ENCODE results near the gene SLC34A1.
A peak's percentile ranks its signal among the peaks of the same experiment; 100 is the strongest.

SLC34A1 gene

DNA sequence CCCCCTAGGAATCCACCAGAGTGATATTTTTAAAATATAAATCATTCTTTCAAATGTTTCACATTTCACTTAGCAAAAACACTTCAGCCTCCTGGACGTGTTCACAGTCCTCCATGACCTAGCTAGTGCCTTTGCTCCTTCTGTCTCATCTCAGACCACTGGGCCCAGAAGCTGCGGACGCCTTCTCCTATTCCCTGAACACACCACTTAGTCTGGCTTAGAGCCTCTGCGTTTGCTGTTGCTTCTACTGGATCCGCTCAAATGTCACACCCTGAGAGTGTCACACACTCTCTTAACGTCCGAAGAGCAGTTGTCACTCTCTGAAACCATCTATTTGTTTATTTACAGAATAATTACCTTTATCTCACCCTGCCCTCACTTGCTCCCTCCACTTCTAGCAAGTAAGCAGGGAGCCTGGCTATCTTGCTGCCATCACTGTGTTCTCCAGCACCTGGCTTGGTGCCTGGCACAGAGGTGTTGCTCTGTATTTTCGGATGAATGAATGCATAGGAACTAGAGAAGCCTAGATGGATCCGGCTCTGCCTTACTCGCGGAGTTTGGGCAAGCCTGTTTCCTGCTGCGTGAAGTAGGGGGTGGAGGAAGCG, 41.1 kb downstream of the SLC34A1 start:
- peaks cover 19% of the 10 kb centered on the region for H4K20me1 ChIP-seq (ENCODE audit: insufficient read depth, low read length, poor library complexity, severe bottlenecking)
- peak overlapping the region; percentile 69 for H3K9ac ChIP-seq (ENCODE audit: low read depth, low read length, poor library complexity, severe bottlenecking)
- no peaks in the 10 kb centered on the region for H3K9me3 ChIP-seq (ENCODE audit: insufficient read depth, low read depth, low read length)
- H3K4me3 ChIP-seq (ENCODE audit: low read length, poor library complexity, severe bottlenecking): peak overlapping the region; percentile 79
- TF ChIP-seq EZH2phosphoT487 (IDR thresholded peaks at IDR 0.05; ENCODE audit: borderline replicate concordance): no peak
- TF ChIP-seq, protein P1, sequence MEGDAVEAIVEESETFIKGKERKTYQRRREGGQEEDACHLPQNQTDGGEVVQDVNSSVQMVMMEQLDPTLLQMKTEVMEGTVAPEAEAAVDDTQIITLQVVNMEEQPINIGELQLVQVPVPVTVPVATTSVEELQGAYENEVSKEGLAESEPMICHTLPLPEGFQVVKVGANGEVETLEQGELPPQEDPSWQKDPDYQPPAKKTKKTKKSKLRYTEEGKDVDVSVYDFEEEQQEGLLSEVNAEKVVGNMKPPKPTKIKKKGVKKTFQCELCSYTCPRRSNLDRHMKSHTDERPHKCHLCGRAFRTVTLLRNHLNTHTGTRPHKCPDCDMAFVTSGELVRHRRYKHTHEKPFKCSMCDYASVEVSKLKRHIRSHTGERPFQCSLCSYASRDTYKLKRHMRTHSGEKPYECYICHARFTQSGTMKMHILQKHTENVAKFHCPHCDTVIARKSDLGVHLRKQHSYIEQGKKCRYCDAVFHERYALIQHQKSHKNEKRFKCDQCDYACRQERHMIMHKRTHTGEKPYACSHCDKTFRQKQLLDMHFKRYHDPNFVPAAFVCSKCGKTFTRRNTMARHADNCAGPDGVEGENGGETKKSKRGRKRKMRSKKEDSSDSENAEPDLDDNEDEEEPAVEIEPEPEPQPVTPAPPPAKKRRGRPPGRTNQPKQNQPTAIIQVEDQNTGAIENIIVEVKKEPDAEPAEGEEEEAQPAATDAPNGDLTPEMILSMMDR (conservative IDR thresholded peaks at IDR 0.05; ENCODE audit: low read length): no peak
- peak overlapping the region; percentile 70 for H3K4me2 ChIP-seq (ENCODE audit: low read depth, low read length, poor library complexity, severe bottlenecking)
- H3K4me1 ChIP-seq (ENCODE audit: insufficient read depth, low read length, poor library complexity, severe bottlenecking): peaks cover 26% of the 10 kb centered on the region
- no peaks in the 10 kb centered on the region for H3F3A ChIP-seq (ENCODE audit: low read depth)
- H3K36me3 ChIP-seq (ENCODE audit: insufficient read depth, low read length): no peaks in the 10 kb centered on the region
- H3K79me2 ChIP-seq (ENCODE audit: insufficient read depth, low read length): peaks cover 36% of the 10 kb centered on the region
- no peaks in the 10 kb centered on the region for H3K27me3 ChIP-seq (ENCODE audit: insufficient read depth, low read length, poor library complexity, severe bottlenecking)
- H2AFZ ChIP-seq (ENCODE audit: low read length): no peak overlapping the region
- H3K9me2 ChIP-seq (replicated peaks; ENCODE audit: low read depth, low read length): no peaks in the 10 kb centered on the region

DNA sequence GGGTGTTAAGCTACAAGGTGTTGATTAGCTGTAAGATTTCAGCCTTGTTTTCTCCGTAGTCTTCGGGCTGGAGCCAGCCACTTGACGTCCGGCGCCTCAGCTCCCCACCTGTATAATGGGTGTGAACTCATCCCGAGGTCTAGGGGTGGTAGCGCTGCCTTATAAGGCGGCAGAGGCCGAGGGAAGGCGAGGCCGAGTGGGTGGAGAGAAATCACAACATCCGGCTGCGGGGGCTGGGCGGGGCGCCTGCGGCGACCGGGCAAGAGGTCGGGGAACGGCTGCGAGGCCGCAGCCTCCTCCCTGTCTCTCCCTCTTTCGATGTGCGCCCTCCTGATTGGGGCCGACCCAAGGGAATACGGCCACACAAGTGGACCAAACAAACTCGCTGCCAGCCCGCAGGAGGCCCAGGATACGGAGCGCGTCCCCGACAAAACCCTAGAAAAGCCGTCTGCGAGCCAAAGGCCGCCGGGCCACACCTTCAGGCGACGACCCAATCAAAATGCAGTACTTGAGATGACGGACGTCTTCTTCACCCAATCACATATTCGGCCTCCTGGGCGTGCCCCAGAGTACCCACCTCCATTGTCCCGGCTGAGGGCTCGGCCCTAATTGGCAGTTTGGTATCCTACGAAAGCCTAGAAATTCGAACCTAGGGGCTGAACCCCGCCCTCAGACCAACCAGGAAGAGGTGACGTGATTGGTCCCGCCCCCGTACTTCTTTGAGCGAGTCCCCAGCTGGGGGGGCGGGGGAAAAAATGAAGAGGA, 41.7 kb downstream of the SLC34A1 start:
- no peaks in the 10 kb centered on the region for H3K9me3 ChIP-seq (ENCODE audit: insufficient read depth, low read depth, low read length)
- H3K79me2 ChIP-seq (ENCODE audit: insufficient read depth, low read length): peaks cover 43% of the 10 kb centered on the region
- H3K27me3 ChIP-seq (ENCODE audit: insufficient read depth, low read length, poor library complexity, severe bottlenecking): no peaks in the 10 kb centered on the region
- H3K4me3 ChIP-seq (ENCODE audit: low read length, poor library complexity, severe bottlenecking): peak overlapping the region; percentile 79
- peak overlapping the region; percentile 93 for H2AFZ ChIP-seq (ENCODE audit: low read length)
- H3K4me1 ChIP-seq (ENCODE audit: insufficient read depth, low read length, poor library complexity, severe bottlenecking): peaks cover 33% of the 10 kb centered on the region
- H4K20me1 ChIP-seq (ENCODE audit: insufficient read depth, low read length, poor library complexity, severe bottlenecking): peaks cover 19% of the 10 kb centered on the region
- H3K9me2 ChIP-seq (replicated peaks; ENCODE audit: low read depth, low read length): no peaks in the 10 kb centered on the region
- TF ChIP-seq, protein P1 (conservative IDR thresholded peaks at IDR 0.05; ENCODE audit: low read length): no peak
- no peak for TF ChIP-seq EZH2phosphoT487 (IDR thresholded peaks at IDR 0.05; ENCODE audit: borderline replicate concordance)
- peak overlapping the region; percentile 70 for H3K4me2 ChIP-seq (ENCODE audit: low read depth, low read length, poor library complexity, severe bottlenecking)
- no peaks in the 10 kb centered on the region for H3K36me3 ChIP-seq (ENCODE audit: insufficient read depth, low read length)
- H3F3A ChIP-seq (ENCODE audit: low read depth): no peaks in the 10 kb centered on the region
- H3K9ac ChIP-seq (ENCODE audit: low read depth, low read length, poor library complexity, severe bottlenecking): peak overlapping the region; percentile 69

DNA sequence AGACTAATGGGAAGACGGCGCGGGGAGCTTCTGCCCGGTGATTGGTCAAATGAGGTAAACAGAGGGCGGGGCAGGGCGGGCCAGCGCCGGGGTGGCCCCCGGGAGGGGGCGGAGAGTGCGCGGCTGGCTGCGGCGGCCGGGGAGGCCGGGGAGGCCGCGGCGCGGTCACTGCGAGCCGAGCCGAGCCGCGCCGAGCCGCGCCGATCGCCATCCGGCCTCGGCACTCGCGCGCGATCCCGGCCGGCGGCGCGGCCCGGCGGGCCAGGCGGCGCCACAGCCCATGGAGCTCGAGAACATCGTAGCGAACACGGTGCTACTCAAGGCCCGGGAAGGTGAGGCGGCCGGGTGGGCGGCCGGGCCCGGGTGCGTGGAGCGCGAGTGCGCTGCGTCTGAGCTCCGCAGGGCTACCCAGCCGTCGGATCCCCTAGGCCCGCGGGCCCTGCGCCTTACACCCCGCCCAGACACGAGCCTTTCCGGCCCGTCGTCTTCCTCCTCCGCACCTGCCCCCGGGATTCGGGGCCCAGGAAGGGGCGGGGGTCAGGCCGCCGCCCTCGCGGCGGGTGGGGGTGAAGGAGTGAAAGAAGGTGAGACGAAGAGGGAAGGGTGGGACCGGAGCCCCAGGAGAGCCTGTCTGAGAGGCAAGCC, 42.5 kb downstream of the SLC34A1 start, which contains the start of gene GRK6:
Gene GRK6, plus strand, starts transcription at position 111 of the 645 bp plus-strand sequence. Its CDS starts 170 bp downstream, at position 281.
- Histone ChIP-seq H2AFZ (ENCODE audit: low read length) (peak within 1 kb of the TSS; percentile 93), H3K9ac (ENCODE audit: low read depth, low read length, poor library complexity, severe bottlenecking) (peak within 1 kb of the TSS; percentile 97), H3F3A (ENCODE audit: low read depth) (no peaks in the 10 kb centered on the region)

More for the DNA sequence above, 42.5 kb downstream of the SLC34A1 start, which contains the start of gene GRK6:
- no peaks in the 10 kb centered on the region for H3K9me2 ChIP-seq (replicated peaks; ENCODE audit: low read depth, low read length)
- H3K36me3 ChIP-seq (ENCODE audit: insufficient read depth, low read length): no peaks in the 10 kb centered on the region
- no peaks in the 10 kb centered on the region for H3K9me3 ChIP-seq (ENCODE audit: insufficient read depth, low read depth, low read length)
- peak within 1 kb of the TSS; percentile 99 for H3K4me2 ChIP-seq (ENCODE audit: low read depth, low read length, poor library complexity, severe bottlenecking)
- H3K79me2 ChIP-seq (ENCODE audit: insufficient read depth, low read length): peaks cover 46% of the 10 kb centered on the region
- peak within 1 kb of the TSS; percentile 95 for H3K4me3 ChIP-seq (ENCODE audit: low read length, poor library complexity, severe bottlenecking)
- H3K27me3 ChIP-seq (ENCODE audit: insufficient read depth, low read length, poor library complexity, severe bottlenecking): no peaks in the 10 kb centered on the region
- H3K4me1 ChIP-seq (ENCODE audit: insufficient read depth, low read length, poor library complexity, severe bottlenecking): peaks cover 36% of the 10 kb centered on the region
- TF ChIP-seq, protein P1 (conservative IDR thresholded peaks at IDR 0.05; ENCODE audit: low read length): no peak
- no peak for TF ChIP-seq EZH2phosphoT487 (IDR thresholded peaks at IDR 0.05; ENCODE audit: borderline replicate concordance)
- peaks cover 19% of the 10 kb centered on the region for H4K20me1 ChIP-seq (ENCODE audit: insufficient read depth, low read length, poor library complexity, severe bottlenecking)

Data from Loucy (cell line).